HG02885 (cell line): ENCODE data around the gene TMPRSS9.

Experiments
- ATAC-seq: cut with Tn5 transposase; IDR thresholded peaks from one replicate; pipeline ENCODE4 v1.9.1; 2021; ENCODE audit warnings: mild to moderate bottlenecking; ENCODE audit not compliant: unreplicated experiment, poor library complexity

The TMPRSS9 gene

GRCh38 chr19:2358548-2359173 is 1.4 kb upstream of the TMPRSS9 start:
- ATAC-seq, result no peak

GRCh38 chr19:2360833-2361232 is 768 bp downstream of the TMPRSS9 start:
- ATAC-seq, result no peak

GRCh38 chr19:2361246-2362045 is 1.4 kb downstream of the TMPRSS9 start:
- ATAC-seq, result no peak

- no peak for ATAC-seq
Measured at GRCh38 chr19:2362046-2362969, 2.2 kb downstream of the TMPRSS9 start.

- ATAC-seq, result no peak
Measured at GRCh38 chr19:2362970-2363300, 2.9 kb downstream of the TMPRSS9 start.

- no peak for ATAC-seq
Measured at GRCh38 chr19:2363419-2363818, 3.4 kb downstream of the TMPRSS9 start.

GRCh38 chr19:2365201-2365970 is 5.3 kb downstream of the TMPRSS9 start:
- ATAC-seq, result no peak

GRCh38 chr19:2371656-2372055 is 11.6 kb downstream of the TMPRSS9 start:
- no peak for ATAC-seq

GRCh38 chr19:2372076-2372612 is 12.1 kb downstream of the TMPRSS9 start:
- no peak for ATAC-seq

GRCh38 chr19:2374808-2375207 is 14.7 kb downstream of the TMPRSS9 start:
- ATAC-seq, result no peak

GRCh38 chr19:2375353-2376121 is 15.5 kb downstream of the TMPRSS9 start:
- no peak for ATAC-seq

- ATAC-seq, result no peak
Measured at GRCh38 chr19:2376784-2377519, 16.9 kb downstream of the TMPRSS9 start.

- ATAC-seq, result no peak
Measured at GRCh38 chr19:2380567-2380966, 20.5 kb downstream of the TMPRSS9 start.

- ATAC-seq, result no peak
Measured at GRCh38 chr19:2381148-2381820, 21.2 kb downstream of the TMPRSS9 start.

GRCh38 chr19:2382530-2383222 is 22.6 kb downstream of the TMPRSS9 start:
- no peak for ATAC-seq

GRCh38 chr19:2385053-2385721 is 25.1 kb downstream of the TMPRSS9 start:
- ATAC-seq, result no peak
